T-helper 17 cell (primary cell): ENCODE results near the gene CEP295NL. TPM values are rescaled to one million over a fixed set of nuclear protein-coding genes. Genes with fewer than 3 reads are reported as not detected.
"Not testable (repeated sequence)": the region's sequence is repeated elsewhere in the genome, so short reads cannot be mapped to it uniquely, and the experiment has no call there.

Experiments
- ATAC-seq: fragments of 150-1000 bp; cut with Tn5 transposase; 2 replicates; pipeline ENCODE4 v1.10.0; 2021; ENCODE audit warnings: mild to moderate bottlenecking, moderate library complexity
- DNase-seq, 3 donors: peaks; one replicate each; pipeline versions ENCODE4 v3.0.0 to v3.0.0-alpha.2; 2020 to 2021
- H3K9me3 ChIP-seq: one replicate; pipeline ENCODE4 v1.7.0; 2013; ENCODE audit warnings: low read length, mild to moderate bottlenecking; ENCODE audit not compliant: control insufficient read depth, poor library complexity, severe bottlenecking
- H3K27ac Mint-ChIP-seq: one replicate; pipeline ENCODE4 v1.8.0; 2022; ENCODE audit warnings: mild to moderate bottlenecking, moderate library complexity, mixed read lengths
- H3K27me3 Mint-ChIP-seq: one replicate; pipeline ENCODE4 v1.8.0; 2022; ENCODE audit warnings: mixed read lengths
- H3K36me3 Mint-ChIP-seq: one replicate; pipeline ENCODE4 v1.8.0; 2022; ENCODE audit warnings: low read depth, mixed read lengths
- H3K4me1 Mint-ChIP-seq: one replicate; pipeline ENCODE4 v1.8.0; 2022; ENCODE audit warnings: mild to moderate bottlenecking, mixed read lengths
- H3K4me3 Mint-ChIP-seq: one replicate; pipeline ENCODE4 v1.8.0; 2022; ENCODE audit warnings: mild to moderate bottlenecking, moderate library complexity, mixed read lengths
- total RNA-seq, 4 donors: library from RNA in 2 of 4; stranded (reverse) in 2 of 4; gene quantifications; one replicate each; pipeline ENCODE4 v1.2.3 and lab custom pipeline; 2022 to 2026

CEP295NL gene
- total RNA-seq, 2 donors from 2014 or later, result 2.0 to 2.9 TPM

DNA sequence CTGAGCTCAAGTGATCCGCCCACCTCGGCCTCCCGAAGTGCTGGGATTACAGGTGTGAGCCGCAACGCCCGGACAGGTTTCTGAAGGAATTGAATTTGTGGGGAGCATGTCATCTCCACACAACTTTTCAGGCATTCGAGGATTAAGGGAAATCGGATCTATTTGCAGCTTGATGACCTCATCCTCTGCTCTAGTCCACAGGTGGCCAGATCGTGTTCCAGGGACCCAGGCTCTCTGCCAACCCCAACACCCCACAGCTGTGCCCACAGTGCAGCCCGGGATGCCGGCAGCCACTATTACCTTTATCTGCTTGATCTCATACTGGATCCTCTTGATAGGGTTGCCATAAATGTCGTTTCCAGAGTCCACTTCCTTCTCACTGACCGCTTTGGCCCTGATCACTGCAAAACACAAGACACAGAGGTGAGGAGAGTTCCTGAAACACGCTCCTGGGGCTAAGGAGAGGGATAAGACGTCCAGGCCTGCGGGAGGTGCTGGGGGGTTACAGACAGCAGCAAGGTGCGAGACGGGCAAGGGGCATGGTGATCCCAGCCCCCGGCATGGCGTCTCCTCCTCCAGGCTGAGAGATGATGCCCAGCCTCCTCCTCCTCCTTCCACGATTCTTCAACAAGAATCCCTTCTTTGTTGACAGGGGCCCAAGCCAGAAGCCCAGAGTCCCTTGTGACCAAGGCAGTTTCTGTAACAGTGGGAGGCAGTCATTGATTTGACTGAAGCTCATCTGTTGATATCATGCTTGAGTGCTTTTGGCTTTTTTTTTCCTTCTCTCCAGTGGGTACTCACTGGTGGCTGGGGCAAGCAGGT lies 29.3 kb downstream of the CEP295NL start:
- no peak overlapping the region for H3K4me3 Mint-ChIP-seq
- no peak for ATAC-seq

DNA sequence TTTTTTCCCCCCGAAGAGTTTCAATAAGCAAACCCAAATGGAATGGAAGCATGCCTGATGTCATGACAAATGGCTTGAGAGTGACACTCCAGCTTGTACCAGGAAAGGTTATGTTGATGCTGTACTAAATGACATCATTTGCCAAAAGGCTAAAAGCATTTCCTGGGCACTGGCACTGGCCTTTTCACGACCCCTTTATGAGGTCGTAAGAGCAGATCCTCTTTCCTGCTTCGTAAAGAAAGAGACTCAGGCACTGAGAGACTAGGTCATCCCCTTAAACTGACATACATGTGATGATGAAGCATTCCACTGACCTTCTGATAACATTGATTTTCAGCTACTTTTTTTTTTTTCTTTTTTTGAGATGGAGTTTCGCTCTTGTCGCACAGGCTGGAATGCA lies 30.5 kb downstream of the CEP295NL start:
- H3K36me3 Mint-ChIP-seq, result peaks cover 2% of the 10 kb centered on the region
- H3K4me1 Mint-ChIP-seq, result peaks cover 4% of the 10 kb centered on the region
- H3K4me3 Mint-ChIP-seq, result no peak overlapping the region
- H3K9me3 ChIP-seq, result no peaks in the 10 kb centered on the region
- H3K27me3 Mint-ChIP-seq, result peaks cover 30% of the 10 kb centered on the region
- no peak for DNase-seq
- no peak overlapping the region for H3K27ac Mint-ChIP-seq
- ATAC-seq, result no peak

More for the DNA sequence above, 29.3 kb downstream of the CEP295NL start:
- no peak for DNase-seq
- peaks cover 24% of the 10 kb centered on the region for H3K27me3 Mint-ChIP-seq
- peaks cover 5% of the 10 kb centered on the region for H3K4me1 Mint-ChIP-seq
- no peak overlapping the region for H3K27ac Mint-ChIP-seq
- H3K9me3 ChIP-seq, result no peaks in the 10 kb centered on the region
- peaks cover 2% of the 10 kb centered on the region for H3K36me3 Mint-ChIP-seq

DNA sequence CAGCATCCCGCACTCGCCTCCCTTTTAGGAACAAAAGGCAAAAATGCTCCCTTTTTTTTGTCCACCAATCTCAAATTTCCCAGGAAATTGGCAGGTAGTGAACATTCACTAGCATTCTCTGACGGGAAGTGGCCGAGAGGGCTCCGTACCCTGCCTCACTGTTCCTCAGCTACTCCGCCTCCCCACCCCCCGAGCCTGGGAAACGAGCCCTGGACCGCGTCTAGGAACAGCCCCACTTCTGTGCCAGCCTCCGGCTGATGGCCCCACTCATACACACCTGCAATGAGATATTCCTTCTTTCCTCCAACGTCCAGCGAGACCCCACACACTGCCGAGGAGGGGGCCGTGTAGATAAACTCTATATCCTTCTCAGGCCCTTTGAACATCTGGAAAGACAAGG lies 32.4 kb downstream of the CEP295NL start:
- Mint-ChIP-seq H3K4me1 (peaks cover 2% of the 10 kb centered on the region), H3K4me3 (no peak overlapping the region), H3K27me3 (peaks cover 15% of the 10 kb centered on the region), H3K27ac (no peak overlapping the region), H3K36me3 (peaks cover 2% of the 10 kb centered on the region)
- DNase-seq (no peak), ATAC-seq (no peak)
- H3K9me3 ChIP-seq, result no peaks in the 10 kb centered on the region

DNA sequence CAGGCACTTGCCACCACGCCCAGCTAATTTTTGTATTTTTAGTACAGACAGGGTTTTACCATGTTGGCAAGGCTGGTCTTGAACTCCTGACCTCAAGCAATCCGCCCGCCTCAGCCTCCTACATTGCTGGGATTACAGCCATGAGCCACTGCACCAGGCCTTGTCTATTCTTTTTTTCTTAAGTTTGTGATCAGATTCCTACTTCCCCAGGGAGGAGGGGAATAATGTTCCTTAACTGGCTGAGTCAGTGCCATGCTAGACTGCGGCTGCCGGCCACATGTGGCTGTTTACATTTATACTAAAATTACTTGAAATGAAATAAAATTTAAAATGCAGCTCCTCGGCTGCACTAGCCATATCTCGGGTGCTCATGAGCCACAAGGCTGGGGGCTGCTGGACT lies 34.6 kb downstream of the CEP295NL start:
- Mint-ChIP-seq H3K27me3 (peaks cover 23% of the 10 kb centered on the region), H3K27ac (no peak overlapping the region), H3K36me3 (peaks cover 4% of the 10 kb centered on the region), H3K4me3 (no peak overlapping the region), H3K4me1 (peaks cover 6% of the 10 kb centered on the region)
- no peak for ATAC-seq
- DNase-seq, result no peak
- no peaks in the 10 kb centered on the region for H3K9me3 ChIP-seq

DNA sequence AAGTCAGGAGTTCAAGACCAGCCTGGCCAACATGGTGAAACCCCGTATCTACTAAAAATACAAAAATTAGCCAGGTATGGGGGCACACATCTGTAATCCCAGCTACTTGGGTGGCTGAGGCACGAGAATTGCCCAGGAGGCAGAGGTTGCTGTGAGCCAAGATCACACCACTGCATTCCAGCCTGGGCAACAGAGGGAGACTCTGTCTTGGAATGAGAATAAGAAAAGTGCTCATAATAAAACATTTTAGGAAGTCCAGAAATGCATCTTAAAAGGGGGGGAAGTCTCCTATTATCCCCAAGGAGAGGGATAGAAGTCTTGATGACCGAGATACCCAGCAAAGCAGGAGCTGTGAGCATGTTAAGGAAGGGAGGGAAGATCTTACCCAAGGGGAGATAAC lies 36.0 kb downstream of the CEP295NL start:
- peaks cover 25% of the 10 kb centered on the region for H3K27me3 Mint-ChIP-seq
- H3K9me3 ChIP-seq, DNase-seq, ATAC-seq, H3K36me3 Mint-ChIP-seq, H3K4me1 Mint-ChIP-seq, H3K27ac Mint-ChIP-seq, H3K4me3 Mint-ChIP-seq: not testable (repeated sequence)

DNA sequence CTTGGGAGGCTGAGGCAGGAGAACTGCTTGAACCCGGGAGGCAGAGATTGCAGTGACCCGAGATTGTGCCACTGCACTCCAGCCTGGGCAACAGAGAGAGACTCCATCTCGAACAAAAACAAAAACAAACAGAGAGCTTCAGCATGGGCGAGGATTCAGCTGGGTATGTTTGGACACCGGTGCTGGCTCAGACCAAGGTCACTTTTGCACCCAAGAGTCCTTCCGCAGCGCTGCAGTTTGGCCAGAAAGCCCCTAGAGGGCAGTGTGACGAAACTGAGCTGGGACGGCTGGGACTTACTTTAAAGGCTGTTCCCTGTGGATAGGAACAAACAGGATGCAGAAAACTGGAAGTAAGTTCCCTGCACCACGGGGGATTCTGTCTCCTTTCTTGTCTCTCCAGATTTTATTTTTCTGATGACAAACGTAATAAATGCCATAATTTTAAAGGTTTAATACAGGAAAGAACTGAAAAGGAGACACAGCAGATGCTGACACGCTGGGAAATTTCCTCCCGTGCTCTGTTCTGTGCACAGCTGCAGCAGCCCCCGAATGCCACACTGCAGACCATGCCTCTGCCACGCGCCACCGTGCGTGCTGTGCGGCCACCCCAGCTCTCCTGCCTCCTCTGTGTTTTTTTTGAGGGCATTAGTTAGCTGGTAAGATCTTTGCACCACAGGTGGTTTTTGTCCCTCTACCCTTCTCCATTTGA lies 37.2 kb downstream of the CEP295NL start:
- H3K9me3 ChIP-seq, result no peaks in the 10 kb centered on the region
- Mint-ChIP-seq H3K4me3 (no peak overlapping the region), H3K27me3 (peaks cover 25% of the 10 kb centered on the region), H3K4me1 (peaks cover 6% of the 10 kb centered on the region), H3K36me3 (peaks cover 4% of the 10 kb centered on the region), H3K27ac (no peak overlapping the region)
- peak; percentile 72 for ATAC-seq
- DNase-seq, result peak; percentile 44 to 52 (median 50)

DNA sequence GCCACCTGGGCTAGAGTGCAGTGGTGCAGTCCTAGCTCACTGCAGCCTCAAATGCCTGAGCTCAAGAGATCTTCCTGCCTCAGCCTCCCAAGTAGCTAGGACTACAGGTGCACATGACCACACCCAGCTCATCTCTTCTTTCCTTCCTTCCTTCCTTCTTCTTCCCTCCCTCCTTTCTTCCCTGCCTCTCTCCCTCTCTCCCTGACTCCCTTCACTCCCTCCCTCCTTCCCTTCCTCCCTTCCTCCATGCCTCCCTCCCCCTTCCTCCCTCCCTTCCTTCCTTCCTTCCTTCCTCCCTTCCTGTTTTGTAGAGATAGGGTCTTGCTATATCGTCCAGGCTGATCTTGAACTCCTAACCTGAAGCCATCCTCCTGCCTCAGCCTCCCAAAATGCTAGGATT lies 38.9 kb downstream of the CEP295NL start:
- no peak overlapping the region for H3K4me3 Mint-ChIP-seq
- peaks cover 6% of the 10 kb centered on the region for H3K4me1 Mint-ChIP-seq
- H3K9me3 ChIP-seq, result no peaks in the 10 kb centered on the region
- no peak for DNase-seq
- H3K36me3 Mint-ChIP-seq, result peaks cover 3% of the 10 kb centered on the region
- H3K27ac Mint-ChIP-seq, result no peak overlapping the region
- peaks cover 17% of the 10 kb centered on the region for H3K27me3 Mint-ChIP-seq
- ATAC-seq, result no peak

DNA sequence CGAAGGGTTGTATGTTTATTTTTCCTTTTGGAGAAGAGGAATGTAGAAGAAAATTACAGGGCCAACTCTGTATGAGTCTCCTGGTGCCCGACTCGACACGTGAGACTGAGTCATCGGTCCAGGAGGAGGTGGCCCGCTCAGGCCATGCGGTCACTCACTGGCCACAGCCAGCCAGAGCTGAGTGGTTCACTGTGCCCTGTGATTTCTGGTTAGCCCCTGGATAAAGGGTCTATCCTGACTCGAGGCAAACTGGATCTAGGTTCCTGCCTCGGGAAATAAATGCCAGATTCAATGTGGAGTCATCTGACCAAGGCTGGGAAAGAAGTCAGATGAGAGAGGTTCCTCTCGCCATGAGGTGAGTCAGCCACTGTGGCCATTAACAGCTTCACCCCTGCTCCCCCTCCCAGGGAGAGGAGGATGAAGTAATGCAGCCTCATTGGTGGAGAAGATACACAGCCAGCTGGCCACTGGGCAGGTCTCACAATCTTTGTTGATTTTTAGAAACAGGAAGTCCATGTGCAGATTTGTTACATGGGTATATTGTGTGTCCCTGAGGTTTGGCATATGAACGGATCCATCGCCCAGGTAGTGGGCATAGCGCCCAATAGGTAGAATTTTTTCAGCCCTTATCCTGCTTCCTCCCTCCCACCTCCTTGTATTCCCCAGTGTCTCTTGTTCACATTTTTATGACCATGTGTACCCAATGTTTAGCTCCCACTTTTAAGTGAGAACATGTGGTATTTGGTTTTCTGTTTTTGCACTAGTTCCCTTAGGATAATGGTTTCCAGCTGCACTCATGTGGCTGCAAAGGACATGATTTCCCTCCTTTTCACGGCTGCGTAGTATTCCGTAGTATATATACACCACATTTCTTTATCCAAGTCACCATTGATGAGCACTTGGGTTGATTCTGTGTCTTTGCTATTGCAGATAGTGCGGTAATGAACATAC lies 40.7 kb downstream of the CEP295NL start:
- Mint-ChIP-seq H3K4me3 (no peak overlapping the region), H3K27ac (no peak overlapping the region), H3K27me3 (peaks cover 10% of the 10 kb centered on the region), H3K4me1 (peaks cover 6% of the 10 kb centered on the region), H3K36me3 (peaks cover 3% of the 10 kb centered on the region)
- H3K9me3 ChIP-seq, result no peaks in the 10 kb centered on the region
- DNase-seq (no peak), ATAC-seq (peak; percentile 52)

DNA sequence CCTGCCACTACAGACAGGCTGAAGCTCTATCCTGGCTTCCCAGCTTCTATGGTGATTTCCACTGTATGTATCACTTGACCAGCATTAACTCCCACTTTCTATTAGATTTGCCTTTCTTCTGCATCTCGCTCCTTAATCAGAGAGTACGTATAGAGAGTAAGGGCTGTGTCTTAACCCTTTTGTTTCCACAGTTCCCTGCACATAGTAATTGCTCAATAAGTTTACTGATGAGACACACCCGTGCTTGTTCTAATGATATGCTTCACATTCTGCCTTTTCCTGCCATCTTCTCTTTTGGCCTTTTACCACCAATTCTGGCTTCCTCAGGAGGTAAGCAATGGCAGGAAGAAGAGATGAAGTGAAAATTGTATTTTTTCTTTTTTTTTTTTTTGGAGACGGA lies 41.8 kb downstream of the CEP295NL start:
- Mint-ChIP-seq H3K4me3 (no peak overlapping the region), H3K36me3 (peaks cover 3% of the 10 kb centered on the region), H3K27me3 (peaks cover 10% of the 10 kb centered on the region), H3K4me1 (peaks cover 6% of the 10 kb centered on the region), H3K27ac (no peak overlapping the region)
- DNase-seq (no peak), ATAC-seq (no peak)
- no peaks in the 10 kb centered on the region for H3K9me3 ChIP-seq

DNA sequence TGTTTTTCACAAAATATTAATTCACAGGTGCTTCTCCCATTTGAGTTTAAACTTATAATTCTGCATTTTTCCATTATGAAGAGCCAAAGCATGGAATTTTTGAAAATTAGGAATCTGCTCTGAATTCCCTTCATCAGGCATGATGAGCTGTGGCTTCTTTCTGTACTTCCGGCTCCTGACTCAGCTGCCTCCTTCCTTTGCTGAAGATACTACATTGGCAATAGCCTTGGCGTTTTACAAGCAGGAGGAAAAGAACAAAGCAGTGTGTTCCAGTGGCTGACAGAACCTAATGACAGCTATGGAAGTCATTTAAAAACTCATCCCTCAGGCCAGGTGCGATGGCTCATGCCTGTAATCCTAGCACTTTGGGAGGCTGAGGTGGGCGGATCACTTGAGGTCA lies 44.0 kb downstream of the CEP295NL start:
- DNase-seq (no peak), ATAC-seq (no peak)
- H3K36me3 Mint-ChIP-seq, result peaks cover 2% of the 10 kb centered on the region
- H3K27ac Mint-ChIP-seq, result no peak overlapping the region
- peaks cover 8% of the 10 kb centered on the region for H3K27me3 Mint-ChIP-seq
- H3K4me3 Mint-ChIP-seq, result no peak overlapping the region
- H3K9me3 ChIP-seq, result no peaks in the 10 kb centered on the region
- peaks cover 1% of the 10 kb centered on the region for H3K4me1 Mint-ChIP-seq

DNA sequence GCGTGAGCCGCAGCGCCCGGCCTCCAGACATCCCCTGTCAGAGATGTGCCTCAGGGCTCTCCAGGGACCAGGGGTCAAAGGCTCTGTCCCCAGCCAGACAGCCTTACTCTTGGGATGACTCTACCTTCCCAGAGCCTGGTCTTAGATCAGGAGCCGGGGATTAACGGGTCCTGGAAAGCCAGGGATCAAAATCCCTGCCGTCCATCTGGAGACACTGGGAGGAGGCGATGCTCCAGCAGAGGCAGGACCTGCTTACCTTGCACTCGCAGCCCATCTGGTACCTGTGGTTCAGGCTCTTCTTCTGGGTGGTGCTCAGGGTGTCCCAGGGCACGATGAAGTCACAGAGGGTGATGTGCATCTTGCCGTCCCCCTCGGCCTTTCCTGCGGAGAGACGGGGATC lies 45.7 kb downstream of the CEP295NL start:
- Mint-ChIP-seq H3K36me3 (no peaks in the 10 kb centered on the region), H3K27ac (no peak overlapping the region), H3K27me3 (no peaks in the 10 kb centered on the region), H3K4me1 (no peaks in the 10 kb centered on the region), H3K4me3 (no peak overlapping the region)
- ATAC-seq (no peak), DNase-seq (no peak)
- no peaks in the 10 kb centered on the region for H3K9me3 ChIP-seq

DNA sequence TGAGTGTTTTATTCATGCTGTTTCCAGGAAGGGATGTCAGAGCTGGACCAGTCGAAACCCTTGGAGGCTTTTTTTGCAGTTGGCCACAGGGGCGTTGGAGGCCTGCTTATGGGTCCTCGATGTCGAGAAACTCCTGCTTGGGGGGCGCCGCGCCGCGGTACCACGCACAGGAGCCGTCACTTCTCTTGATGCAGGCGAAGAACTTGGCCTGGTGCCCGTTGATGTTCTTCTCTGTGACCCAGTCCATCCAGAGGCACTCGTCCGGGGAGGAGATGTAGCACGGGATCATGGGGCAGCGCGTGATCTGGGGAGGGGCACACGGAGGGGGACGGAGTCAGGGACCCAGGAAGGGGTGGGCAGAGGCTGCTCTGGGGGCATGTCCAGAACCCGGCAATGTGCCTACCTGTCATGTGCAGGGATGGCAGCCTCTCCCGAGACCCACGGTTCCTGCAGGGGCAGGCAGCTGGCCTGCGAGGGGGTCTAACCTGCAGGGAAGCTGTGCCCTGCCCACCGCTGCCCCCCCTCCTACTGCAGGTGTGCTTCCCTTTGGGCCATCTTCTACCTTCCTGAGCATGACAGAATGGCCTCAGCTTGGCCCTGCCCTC lies 47.3 kb downstream of the CEP295NL start:
- ATAC-seq, result no peak
- no peak overlapping the region for H3K27ac Mint-ChIP-seq
- H3K36me3 Mint-ChIP-seq, result no peaks in the 10 kb centered on the region
- no peaks in the 10 kb centered on the region for H3K27me3 Mint-ChIP-seq
- H3K4me1 Mint-ChIP-seq, result no peaks in the 10 kb centered on the region
- H3K4me3 Mint-ChIP-seq, result no peak overlapping the region
- H3K9me3 ChIP-seq, result no peaks in the 10 kb centered on the region
- DNase-seq, result no peak

DNA sequence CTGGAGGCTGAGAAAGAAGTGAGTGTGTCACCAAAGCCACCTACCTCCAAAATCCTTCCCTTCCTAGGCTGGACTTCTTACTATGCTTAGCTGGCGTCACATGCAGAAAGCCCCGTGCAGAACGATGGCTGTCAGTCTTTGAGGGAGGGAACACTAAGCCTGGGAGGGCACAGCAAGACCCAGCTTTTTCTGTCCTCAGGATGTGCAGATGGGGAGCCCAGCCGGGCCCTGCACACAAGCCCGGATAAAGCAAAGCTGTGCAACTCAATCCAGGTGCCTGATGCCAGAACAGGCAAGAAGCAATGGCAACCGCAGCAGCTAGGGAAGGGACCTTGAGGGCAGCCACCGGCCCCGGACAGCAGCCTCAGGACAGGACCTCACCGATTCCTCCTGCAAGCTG lies 48.5 kb downstream of the CEP295NL start:
- H3K4me1 Mint-ChIP-seq, result no peaks in the 10 kb centered on the region
- H3K27me3 Mint-ChIP-seq, result no peaks in the 10 kb centered on the region
- H3K27ac Mint-ChIP-seq, result no peak overlapping the region
- ATAC-seq, result no peak
- no peaks in the 10 kb centered on the region for H3K36me3 Mint-ChIP-seq
- no peaks in the 10 kb centered on the region for H3K9me3 ChIP-seq
- H3K4me3 Mint-ChIP-seq, result no peak overlapping the region
- no peak for DNase-seq
